ENCODE data around the gene EIF4A3. TPM values are rescaled to one million over a fixed set of nuclear protein-coding genes. Genes with fewer than 3 reads are reported as not detected.

EIF4A3 gene
- total and polyA plus RNA-seq, 4 donors = 29.0 to 35.1 (median 33.4) TPM

DNA sequence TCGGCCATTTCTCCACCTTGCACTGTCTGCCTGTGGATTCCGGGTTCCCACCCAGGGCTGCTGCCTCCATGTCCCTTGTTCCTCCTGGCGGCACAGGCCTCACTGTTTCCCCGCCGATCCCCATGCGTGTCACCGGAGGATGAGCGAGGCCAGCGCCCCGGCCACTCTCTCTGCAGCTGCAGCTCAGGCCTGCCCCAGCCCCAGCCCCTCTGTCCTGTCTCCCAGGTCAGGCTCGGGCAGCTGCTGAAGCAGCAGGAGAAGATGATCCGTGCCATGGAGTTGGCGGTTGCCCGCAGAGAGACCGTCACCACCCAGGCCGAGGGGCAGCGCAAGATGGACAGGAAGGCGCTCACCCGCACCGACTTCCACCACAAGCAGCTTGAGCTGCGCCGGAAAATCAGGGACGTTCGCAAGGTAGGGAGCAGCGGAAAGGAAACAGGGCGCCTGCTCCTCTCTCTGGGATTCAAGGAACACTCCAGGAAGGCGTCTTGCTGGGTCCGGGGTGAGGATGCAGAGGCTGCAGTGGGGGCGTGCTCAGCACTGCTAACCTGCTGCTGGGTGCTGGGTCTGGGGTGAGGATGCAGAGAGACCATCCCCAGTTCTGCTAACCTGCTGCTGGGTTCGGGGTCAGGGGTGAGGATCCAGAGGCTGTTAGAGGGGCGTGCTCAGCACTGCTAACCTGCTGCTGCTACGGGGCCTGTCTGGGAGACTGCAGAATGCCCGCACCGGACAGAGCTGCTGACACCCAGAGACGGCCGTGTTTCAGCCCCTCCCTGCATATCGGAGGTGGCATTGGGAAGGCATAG, 51.7 kb downstream of the EIF4A3 start:
- TF ChIP-seq JUND (IDR thresholded peaks at IDR 0.05) (no peak), NR2F2 (IDR thresholded peaks at IDR 0.05) (no peak), HNF4A (conservative IDR thresholded peaks at IDR 0.05) (no peak), FOXA2 (IDR thresholded peaks at IDR 0.05) (no peak), RAD21 (IDR thresholded peaks at IDR 0.05) (no peak), TAF1 (conservative IDR thresholded peaks at IDR 0.05) (no peak), SP1 (IDR thresholded peaks at IDR 0.05) (no peak), HNF4G (IDR thresholded peaks at IDR 0.05) (no peak), YY1 (IDR thresholded peaks at IDR 0.05) (no peak), FOXA1 (IDR thresholded peaks at IDR 0.05) (no peak), GABPA (IDR thresholded peaks at IDR 0.05 in 1 of 2, conservative IDR thresholded peaks at IDR 0.05 in 1 of 2) (no peak), EGR1 (IDR thresholded peaks at IDR 0.05; ENCODE audit: low read depth in 2 of 2) (no peak), RXRA (IDR thresholded peaks at IDR 0.05) (no peak)
- TF ChIP-seq, protein P1, sequence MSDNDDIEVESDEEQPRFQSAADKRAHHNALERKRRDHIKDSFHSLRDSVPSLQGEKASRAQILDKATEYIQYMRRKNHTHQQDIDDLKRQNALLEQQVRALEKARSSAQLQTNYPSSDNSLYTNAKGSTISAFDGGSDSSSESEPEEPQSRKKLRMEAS (IDR thresholded peaks at IDR 0.05) = no peak
- TF ChIP-seq, protein P2, sequence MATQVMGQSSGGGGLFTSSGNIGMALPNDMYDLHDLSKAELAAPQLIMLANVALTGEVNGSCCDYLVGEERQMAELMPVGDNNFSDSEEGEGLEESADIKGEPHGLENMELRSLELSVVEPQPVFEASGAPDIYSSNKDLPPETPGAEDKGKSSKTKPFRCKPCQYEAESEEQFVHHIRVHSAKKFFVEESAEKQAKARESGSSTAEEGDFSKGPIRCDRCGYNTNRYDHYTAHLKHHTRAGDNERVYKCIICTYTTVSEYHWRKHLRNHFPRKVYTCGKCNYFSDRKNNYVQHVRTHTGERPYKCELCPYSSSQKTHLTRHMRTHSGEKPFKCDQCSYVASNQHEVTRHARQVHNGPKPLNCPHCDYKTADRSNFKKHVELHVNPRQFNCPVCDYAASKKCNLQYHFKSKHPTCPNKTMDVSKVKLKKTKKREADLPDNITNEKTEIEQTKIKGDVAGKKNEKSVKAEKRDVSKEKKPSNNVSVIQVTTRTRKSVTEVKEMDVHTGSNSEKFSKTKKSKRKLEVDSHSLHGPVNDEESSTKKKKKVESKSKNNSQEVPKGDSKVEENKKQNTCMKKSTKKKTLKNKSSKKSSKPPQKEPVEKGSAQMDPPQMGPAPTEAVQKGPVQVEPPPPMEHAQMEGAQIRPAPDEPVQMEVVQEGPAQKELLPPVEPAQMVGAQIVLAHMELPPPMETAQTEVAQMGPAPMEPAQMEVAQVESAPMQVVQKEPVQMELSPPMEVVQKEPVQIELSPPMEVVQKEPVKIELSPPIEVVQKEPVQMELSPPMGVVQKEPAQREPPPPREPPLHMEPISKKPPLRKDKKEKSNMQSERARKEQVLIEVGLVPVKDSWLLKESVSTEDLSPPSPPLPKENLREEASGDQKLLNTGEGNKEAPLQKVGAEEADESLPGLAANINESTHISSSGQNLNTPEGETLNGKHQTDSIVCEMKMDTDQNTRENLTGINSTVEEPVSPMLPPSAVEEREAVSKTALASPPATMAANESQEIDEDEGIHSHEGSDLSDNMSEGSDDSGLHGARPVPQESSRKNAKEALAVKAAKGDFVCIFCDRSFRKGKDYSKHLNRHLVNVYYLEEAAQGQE (IDR thresholded peaks at IDR 0.05) = no peak
- TF ChIP-seq, protein P3, sequence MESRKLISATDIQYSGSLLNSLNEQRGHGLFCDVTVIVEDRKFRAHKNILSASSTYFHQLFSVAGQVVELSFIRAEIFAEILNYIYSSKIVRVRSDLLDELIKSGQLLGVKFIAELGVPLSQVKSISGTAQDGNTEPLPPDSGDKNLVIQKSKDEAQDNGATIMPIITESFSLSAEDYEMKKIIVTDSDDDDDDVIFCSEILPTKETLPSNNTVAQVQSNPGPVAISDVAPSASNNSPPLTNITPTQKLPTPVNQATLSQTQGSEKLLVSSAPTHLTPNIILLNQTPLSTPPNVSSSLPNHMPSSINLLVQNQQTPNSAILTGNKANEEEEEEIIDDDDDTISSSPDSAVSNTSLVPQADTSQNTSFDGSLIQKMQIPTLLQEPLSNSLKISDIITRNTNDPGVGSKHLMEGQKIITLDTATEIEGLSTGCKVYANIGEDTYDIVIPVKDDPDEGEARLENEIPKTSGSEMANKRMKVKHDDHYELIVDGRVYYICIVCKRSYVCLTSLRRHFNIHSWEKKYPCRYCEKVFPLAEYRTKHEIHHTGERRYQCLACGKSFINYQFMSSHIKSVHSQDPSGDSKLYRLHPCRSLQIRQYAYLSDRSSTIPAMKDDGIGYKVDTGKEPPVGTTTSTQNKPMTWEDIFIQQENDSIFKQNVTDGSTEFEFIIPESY (IDR thresholded peaks at IDR 0.05) = no peak
- TF ChIP-seq, protein P4, sequence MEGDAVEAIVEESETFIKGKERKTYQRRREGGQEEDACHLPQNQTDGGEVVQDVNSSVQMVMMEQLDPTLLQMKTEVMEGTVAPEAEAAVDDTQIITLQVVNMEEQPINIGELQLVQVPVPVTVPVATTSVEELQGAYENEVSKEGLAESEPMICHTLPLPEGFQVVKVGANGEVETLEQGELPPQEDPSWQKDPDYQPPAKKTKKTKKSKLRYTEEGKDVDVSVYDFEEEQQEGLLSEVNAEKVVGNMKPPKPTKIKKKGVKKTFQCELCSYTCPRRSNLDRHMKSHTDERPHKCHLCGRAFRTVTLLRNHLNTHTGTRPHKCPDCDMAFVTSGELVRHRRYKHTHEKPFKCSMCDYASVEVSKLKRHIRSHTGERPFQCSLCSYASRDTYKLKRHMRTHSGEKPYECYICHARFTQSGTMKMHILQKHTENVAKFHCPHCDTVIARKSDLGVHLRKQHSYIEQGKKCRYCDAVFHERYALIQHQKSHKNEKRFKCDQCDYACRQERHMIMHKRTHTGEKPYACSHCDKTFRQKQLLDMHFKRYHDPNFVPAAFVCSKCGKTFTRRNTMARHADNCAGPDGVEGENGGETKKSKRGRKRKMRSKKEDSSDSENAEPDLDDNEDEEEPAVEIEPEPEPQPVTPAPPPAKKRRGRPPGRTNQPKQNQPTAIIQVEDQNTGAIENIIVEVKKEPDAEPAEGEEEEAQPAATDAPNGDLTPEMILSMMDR (IDR thresholded peaks at IDR 0.05; ENCODE audit: low read depth, low read length, missing input control) = no peak
- TF ChIP-seq, protein P5, sequence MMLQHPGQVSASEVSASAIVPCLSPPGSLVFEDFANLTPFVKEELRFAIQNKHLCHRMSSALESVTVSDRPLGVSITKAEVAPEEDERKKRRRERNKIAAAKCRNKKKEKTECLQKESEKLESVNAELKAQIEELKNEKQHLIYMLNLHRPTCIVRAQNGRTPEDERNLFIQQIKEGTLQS (IDR thresholded peaks at IDR 0.05) = no peak
- Histone ChIP-seq H3K27ac (ENCODE audit: low read depth in 1 of 2, low read length in 2 of 2) (no peak overlapping the region), H3K27me3 (ENCODE audit: control insufficient read depth in 4 of 4, insufficient read depth in 4 of 4, low read length in 3 of 4) (no peaks in the 10 kb centered on the region), H3K4me3 (ENCODE audit: low read depth in 1 of 3, low read length in 3 of 3) (no peak overlapping the region), H3K9ac (ENCODE audit: low read depth in 1 of 2, low read length in 2 of 2) (no peak overlapping the region), H3K9me3 (ENCODE audit: control insufficient read depth in 4 of 4, low read length in 3 of 4) (no peaks in the 10 kb centered on the region), H3K4me1 (ENCODE audit: control insufficient read depth in 4 of 4, insufficient read depth in 4 of 4, low read length in 3 of 4) (no peaks in the 10 kb centered on the region), H3K36me3 (ENCODE audit: control insufficient read depth in 4 of 4, insufficient read depth in 3 of 4, low read depth in 1 of 4, low read length in 3 of 4) (no peaks in the 10 kb centered on the region)
- WGBS = 90% methylated on average over 37 of the region's 37 CpGs
- no peak for DNase-seq (ENCODE audit: low spot score)

All from liver (tissue), 9 donors.